HG03159 (cell line): ENCODE results near the gene ERC2.
A peak's percentile ranks its signal among the peaks of the same experiment; 100 is the strongest.

Experiments
- ATAC-seq: cut with Tn5 transposase; IDR thresholded peaks from one replicate; pipeline ENCODE4 v1.9.1; 2021; ENCODE audit warnings: mild to moderate bottlenecking, moderate library complexity; ENCODE audit not compliant: unreplicated experiment

The ERC2 gene

GRCh38 chr3:55636300-55637195 lies 831.7 kb downstream of the ERC2 start:
- no peak for ATAC-seq

- ATAC-seq, result no peak
Measured at GRCh38 chr3:55634345-55634744, 833.9 kb downstream of the ERC2 start.

- no peak for ATAC-seq
Measured at GRCh38 chr3:55633333-55633732, 834.9 kb downstream of the ERC2 start.

- no peak for ATAC-seq
Measured at GRCh38 chr3:55631766-55632331, 836.4 kb downstream of the ERC2 start.

- no peak for ATAC-seq
Measured at GRCh38 chr3:55630921-55631299, 837.4 kb downstream of the ERC2 start.

GRCh38 chr3:55630280-55630920 lies 837.9 kb downstream of the ERC2 start:
- no peak for ATAC-seq

GRCh38 chr3:55629432-55629831 lies 838.8 kb downstream of the ERC2 start:
- ATAC-seq, result no peak

GRCh38 chr3:55626279-55626665 lies 842.0 kb downstream of the ERC2 start:
- ATAC-seq, result no peak

GRCh38 chr3:55624238-55624637 lies 844.0 kb downstream of the ERC2 start:
- no peak for ATAC-seq

- no peak for ATAC-seq
Measured at GRCh38 chr3:55623786-55624185, 844.5 kb downstream of the ERC2 start.

GRCh38 chr3:55622733-55623132 lies 845.5 kb downstream of the ERC2 start:
- ATAC-seq, result no peak

GRCh38 chr3:55622116-55622515 lies 846.2 kb downstream of the ERC2 start:
- ATAC-seq, result no peak

GRCh38 chr3:55621648-55622047 lies 846.6 kb downstream of the ERC2 start:
- ATAC-seq, result no peak

GRCh38 chr3:55621026-55621422 lies 847.2 kb downstream of the ERC2 start:
- ATAC-seq, result no peak

GRCh38 chr3:55620351-55621025 lies 847.8 kb downstream of the ERC2 start:
- ATAC-seq, result peak; percentile 57

GRCh38 chr3:55619046-55619808 lies 849.0 kb downstream of the ERC2 start:
- ATAC-seq, result no peak

GRCh38 chr3:55617385-55617784 lies 850.9 kb downstream of the ERC2 start:
- ATAC-seq, result no peak

- no peak for ATAC-seq
Measured at GRCh38 chr3:55616803-55617202, 851.5 kb downstream of the ERC2 start.

GRCh38 chr3:55615694-55616295 lies 852.5 kb downstream of the ERC2 start:
- no peak for ATAC-seq

- ATAC-seq, result no peak
Measured at GRCh38 chr3:55615039-55615693, 853.1 kb downstream of the ERC2 start.
